ENCODE measurements around the gene ANO4.
"Not testable (repeated sequence)": the region's sequence is repeated elsewhere in the genome, so short reads cannot be mapped to it uniquely, and the experiment has no call there.

The ANO4 gene

GRCh38 chr12:101077791-101078528 is 283.4 kb downstream of the ANO4 start:
- TF ChIP-seq CTCF (IDR thresholded peaks at IDR 0.05; ENCODE audit: control insufficient read depth, insufficient read depth, low read depth, low read length, missing control alignments), result no peak
- no peak for DNase-seq (ENCODE audit: low read depth)

GRCh38 chr12:101078536-101079285 is 284.1 kb downstream of the ANO4 start:
- no peak for DNase-seq (ENCODE audit: low read depth)
- no peak overlapping the region for H3K4me3 ChIP-seq (ENCODE audit: control insufficient read depth, low read depth, low read length)
- TF ChIP-seq CTCF (IDR thresholded peaks at IDR 0.05; ENCODE audit: control insufficient read depth, insufficient read depth, low read depth, low read length, missing control alignments), result no peak

More at GRCh38 chr12:101077791-101078528, 283.4 kb downstream of the ANO4 start:
- H3K4me3 ChIP-seq (ENCODE audit: control insufficient read depth, low read depth, low read length), result no peak overlapping the region

GRCh38 chr12:101082706-101083105 is 288.1 kb downstream of the ANO4 start:
- no peak overlapping the region for H3K4me3 ChIP-seq (ENCODE audit: control insufficient read depth, low read depth, low read length)
- no peak for DNase-seq (ENCODE audit: low read depth)
- no peak for TF ChIP-seq CTCF (IDR thresholded peaks at IDR 0.05; ENCODE audit: control insufficient read depth, insufficient read depth, low read depth, low read length, missing control alignments)

- DNase-seq (ENCODE audit: low read depth), result no peak
- TF ChIP-seq CTCF (IDR thresholded peaks at IDR 0.05; ENCODE audit: control insufficient read depth, insufficient read depth, low read depth, low read length, missing control alignments), result no peak
- no peak overlapping the region for H3K4me3 ChIP-seq (ENCODE audit: control insufficient read depth, low read depth, low read length)
Observed at GRCh38 chr12:101086490-101087135, 292.0 kb downstream of the ANO4 start.

- TF ChIP-seq CTCF (IDR thresholded peaks at IDR 0.05; ENCODE audit: control insufficient read depth, insufficient read depth, low read depth, low read length, missing control alignments), result no peak
- no peak overlapping the region for H3K4me3 ChIP-seq (ENCODE audit: control insufficient read depth, low read depth, low read length)
- DNase-seq (ENCODE audit: low read depth), result no peak
Observed at GRCh38 chr12:101087920-101088319, 293.3 kb downstream of the ANO4 start.

GRCh38 chr12:101089271-101089670 is 294.7 kb downstream of the ANO4 start:
- TF ChIP-seq CTCF (IDR thresholded peaks at IDR 0.05; ENCODE audit: control insufficient read depth, insufficient read depth, low read depth, low read length, missing control alignments), result no peak
- H3K4me3 ChIP-seq (ENCODE audit: control insufficient read depth, low read depth, low read length), result no peak overlapping the region
- no peak for DNase-seq (ENCODE audit: low read depth)

- H3K4me3 ChIP-seq (ENCODE audit: control insufficient read depth, low read depth, low read length), result not testable (repeated sequence)
Observed at GRCh38 chr12:101090222-101090621, 295.6 kb downstream of the ANO4 start.

More at GRCh38 chr12:101090222-101090621, 295.6 kb downstream of the ANO4 start:
- not testable (repeated sequence) for DNase-seq (ENCODE audit: low read depth)
